HEK293T (cell line): ENCODE data around the gene CLCN7.

Experiments used
- CTCF ChIA-PET: fragments of 350-600 bp; formaldehyde crosslinking; extraction: SDS; loops from one replicate; lab custom pipeline; 2021; ENCODE audit warnings: antibody characterized with exemption, inconsistent platforms; lab: Yijun Ruan, JAX
- POLR2A ChIA-PET: fragments of 350-600 bp; formaldehyde crosslinking; extraction: SDS; loops from one replicate; lab custom pipeline; 2020; ENCODE audit warnings: antibody characterized with exemption, inconsistent platforms; lab: Yijun Ruan, JAX
- DNase-seq: peaks from one replicate; pipeline ENCODE4 v3.0.0; 2012; ENCODE audit warnings: mixed read lengths; ENCODE audit errors: extremely low spot score
- ARNT ChIP-seq: fragments of 450-650 bp; IDR thresholded peaks from 2 replicates; pipeline ENCODE4 v1.6.1; 2017; ENCODE audit warnings: mild to moderate bottlenecking
- BHLHE40 ChIP-seq: fragments of 450-650 bp; IDR thresholded peaks from 2 replicates; pipeline ENCODE4 v1.6.1; 2016; ENCODE audit warnings: mild to moderate bottlenecking, moderate library complexity, borderline replicate concordance
- CTBP1 ChIP-seq: fragments of 450-650 bp; IDR thresholded peaks from 2 replicates; pipeline ENCODE4 v1.6.1; 2016; ENCODE audit warnings: borderline replicate concordance
- ELF4 ChIP-seq: fragments of 450-650 bp; IDR thresholded peaks from 2 replicates; pipeline ENCODE4 v1.6.1; 2017; ENCODE audit warnings: antibody characterized with exemption
- FOXA1 ChIP-seq: fragments of 450-650 bp; IDR thresholded peaks from 2 replicates; pipeline ENCODE4 v1.6.1; 2016; ENCODE audit warnings: mild to moderate bottlenecking
- FOXK2 ChIP-seq: fragments of 450-650 bp; IDR thresholded peaks from 2 replicates; pipeline ENCODE4 v1.6.1; 2016; ENCODE audit warnings: mild to moderate bottlenecking
- FOXM1 ChIP-seq: fragments of 450-650 bp; IDR thresholded peaks from 2 replicates; pipeline ENCODE4 v1.6.1; 2017; ENCODE audit warnings: mild to moderate bottlenecking, borderline replicate concordance
- HDGF ChIP-seq: fragments of 450-650 bp; IDR thresholded peaks from 2 replicates; pipeline ENCODE4 v1.6.1; 2017; ENCODE audit warnings: antibody characterized with exemption, borderline replicate concordance
- L3MBTL2 ChIP-seq: fragments of 450-650 bp; conservative IDR thresholded peaks from 2 replicates; pipeline ENCODE4 v1.6.1; 2016; ENCODE audit warnings: mild to moderate bottlenecking
- LEF1 ChIP-seq: fragments of 450-650 bp; IDR thresholded peaks from 2 replicates; pipeline ENCODE4 v1.6.1; 2017; ENCODE audit warnings: mild to moderate bottlenecking, borderline replicate concordance
- NFRKB ChIP-seq: fragments of 450-650 bp; IDR thresholded peaks from 2 replicates; pipeline ENCODE4 v1.6.1; 2016; ENCODE audit warnings: mild to moderate bottlenecking, moderate library complexity
- SP1 ChIP-seq: fragments of 450-650 bp; IDR thresholded peaks from 2 replicates; pipeline ENCODE4 v1.6.1; 2017
- SUZ12 ChIP-seq: fragments of 450-650 bp; IDR thresholded peaks from 2 replicates; pipeline ENCODE4 v1.6.1; 2016; ENCODE audit warnings: mild to moderate bottlenecking
- TARDBP ChIP-seq: fragments of 450-650 bp; IDR thresholded peaks from 2 replicates; pipeline ENCODE4 v1.6.1; 2016
- ZNF384 ChIP-seq: fragments of 450-650 bp; IDR thresholded peaks from 2 replicates; pipeline ENCODE4 v1.6.1; 2016
- TF ChIP-seq, protein P1 (sequence below): fragments of 450-650 bp; IDR thresholded peaks from 2 replicates; pipeline ENCODE4 v1.6.1; 2016

CLCN7 gene

DNA sequence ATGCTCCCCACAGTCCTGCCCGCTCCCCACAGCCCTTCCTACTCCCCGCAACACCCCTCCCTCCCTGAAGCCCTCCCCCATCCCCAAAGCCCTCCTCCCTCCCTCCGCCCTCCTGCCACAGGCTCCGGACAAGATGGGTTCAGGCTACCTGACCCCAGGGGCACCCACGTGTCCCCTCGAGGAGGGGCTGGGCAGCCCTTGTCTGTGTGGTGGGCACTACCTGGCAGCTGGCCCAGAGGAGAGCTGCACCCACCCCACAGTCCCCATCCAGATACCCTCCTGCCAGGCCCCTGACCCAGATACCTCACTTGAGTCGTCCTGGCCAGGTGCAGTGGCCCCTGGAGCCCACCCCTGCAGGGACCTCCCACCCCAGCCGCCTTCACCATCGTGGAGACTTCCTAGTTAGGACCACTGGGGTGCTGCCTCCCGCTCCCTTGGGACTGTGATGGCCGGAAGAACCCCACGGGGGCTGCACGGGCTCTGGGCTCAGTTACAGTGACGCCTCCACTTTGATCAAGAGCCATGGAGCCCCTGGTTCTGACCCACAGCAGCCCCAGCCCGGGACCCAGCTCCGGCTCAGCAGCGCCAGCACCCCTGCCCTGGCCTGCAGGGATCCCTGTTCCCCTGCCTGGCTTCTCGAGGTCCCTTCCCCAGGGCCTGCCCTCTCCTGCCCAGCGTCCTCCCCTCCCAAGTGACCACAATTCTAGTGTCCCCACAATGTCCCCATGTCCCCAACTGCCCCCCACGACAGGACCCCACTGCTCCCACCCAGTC, 43.1 kb downstream of the CLCN7 start:
- ChIA-PET CTCF (no interaction called here), POLR2A (interaction anchor here (2.9 kb wide), 1 partner anchor 11 kb away, joined by 18 read pairs; the partner anchor contains the start of gene UQCC4)
- TF ChIP-seq FOXM1 = no peak
- TF ChIP-seq ELF4 = no peak
- no peak for TF ChIP-seq NFRKB
- no peak for TF ChIP-seq L3MBTL2
- TF ChIP-seq FOXA1 = no peak
- no peak for TF ChIP-seq ZNF384
- TF ChIP-seq BHLHE40 = no peak
- no peak for TF ChIP-seq TARDBP
- TF ChIP-seq SUZ12 = no peak
- no peak for TF ChIP-seq FOXK2
- no peak for TF ChIP-seq ARNT
- no peak for TF ChIP-seq LEF1
- TF ChIP-seq, protein P1, sequence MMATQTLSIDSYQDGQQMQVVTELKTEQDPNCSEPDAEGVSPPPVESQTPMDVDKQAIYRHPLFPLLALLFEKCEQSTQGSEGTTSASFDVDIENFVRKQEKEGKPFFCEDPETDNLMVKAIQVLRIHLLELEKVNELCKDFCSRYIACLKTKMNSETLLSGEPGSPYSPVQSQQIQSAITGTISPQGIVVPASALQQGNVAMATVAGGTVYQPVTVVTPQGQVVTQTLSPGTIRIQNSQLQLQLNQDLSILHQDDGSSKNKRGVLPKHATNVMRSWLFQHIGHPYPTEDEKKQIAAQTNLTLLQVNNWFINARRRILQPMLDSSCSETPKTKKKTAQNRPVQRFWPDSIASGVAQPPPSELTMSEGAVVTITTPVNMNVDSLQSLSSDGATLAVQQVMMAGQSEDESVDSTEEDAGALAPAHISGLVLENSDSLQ = no peak
- TF ChIP-seq SP1 = no peak
- TF ChIP-seq HDGF = no peak
- no peak for TF ChIP-seq CTBP1
- DNase-seq = no peak

DNA sequence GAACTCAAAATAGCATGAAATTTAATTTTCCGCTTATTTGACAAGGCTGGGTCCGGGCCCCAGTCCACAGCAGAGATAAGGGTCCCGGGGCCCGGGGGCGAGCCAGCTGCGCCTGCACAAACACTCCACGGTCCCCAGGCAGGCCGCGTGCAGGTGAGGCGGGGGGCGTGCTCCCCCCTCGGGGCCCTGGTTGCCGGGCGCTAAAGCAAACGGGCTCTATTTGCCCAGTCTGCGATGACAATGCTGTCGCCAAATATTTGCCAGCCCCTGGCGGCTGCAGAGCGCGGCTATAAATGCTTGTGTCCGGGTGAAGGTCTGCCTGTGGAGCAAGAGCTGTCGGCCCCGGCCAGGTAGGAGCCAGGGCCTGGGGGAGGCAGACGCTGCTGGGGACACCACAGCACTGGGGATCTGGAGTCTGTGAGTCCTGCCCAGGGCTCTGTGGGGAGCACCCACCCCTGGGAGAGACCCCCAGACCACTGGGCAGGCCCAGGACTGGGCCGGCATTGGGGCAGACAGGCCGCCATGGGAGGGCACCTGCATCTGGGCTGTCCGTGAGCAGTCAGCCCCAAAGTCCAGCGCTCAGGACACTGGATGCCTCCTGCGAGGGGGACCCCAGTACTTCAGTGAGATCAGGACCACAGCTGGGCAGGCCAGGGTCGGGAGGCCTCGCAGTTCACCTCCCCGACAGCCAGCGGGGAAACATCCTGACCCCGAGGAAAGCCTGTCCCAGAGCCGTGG, 43.9 kb downstream of the CLCN7 start, which contains the start of gene PERCC1:
Gene PERCC1, plus strand, starts transcription at position 320 of the 738 bp plus-strand sequence. CDS start 1,516 bp downstream, outside the sequence.
- POLR2A ChIA-PET = interaction anchor here (2.9 kb wide), 1 partner anchor 10 kb away, joined by 18 read pairs; the partner anchor contains the start of gene UQCC4
- DNase-seq = no peak
- TF ChIP-seq ZNF384 (no peak), CTBP1 (no peak)
- CTCF ChIA-PET = no interaction called here

DNA sequence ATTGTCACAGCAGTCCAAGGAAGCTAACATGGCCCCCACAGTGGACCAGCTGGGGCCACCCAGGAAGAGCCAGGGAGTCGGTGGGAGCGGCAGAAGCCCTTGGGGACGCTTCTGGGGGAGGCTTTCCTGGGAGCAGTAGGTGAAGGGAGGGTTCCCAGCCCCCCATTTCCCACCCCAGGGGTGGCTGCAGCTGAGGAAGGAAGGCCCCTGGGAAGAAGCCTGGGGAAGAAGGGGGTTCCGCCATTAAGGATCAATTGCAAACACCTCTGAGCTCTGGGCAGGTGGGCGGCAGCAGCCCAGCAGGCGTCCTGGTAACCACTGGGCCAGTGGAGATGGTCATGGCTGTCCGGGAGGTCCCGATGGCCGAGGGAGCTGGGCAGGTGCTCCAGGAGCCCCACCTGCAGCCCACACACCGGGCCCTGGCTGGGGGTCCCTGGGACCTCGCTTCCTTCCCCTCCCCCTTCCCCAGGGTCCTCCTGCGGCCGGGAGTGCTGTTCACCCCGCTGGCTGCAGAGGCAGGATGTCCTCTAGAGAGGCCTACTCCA, 44.5 kb downstream of the CLCN7 start:
- POLR2A ChIA-PET = interaction anchor here (2.9 kb wide), 1 partner anchor 9 kb away, joined by 18 read pairs; the partner anchor contains the start of gene UQCC4
- CTCF ChIA-PET = no interaction called here
- no peak for DNase-seq
- TF ChIP-seq FOXA1 (no peak), ZNF384 (no peak), NFRKB (no peak), FOXM1 (no peak), FOXK2 (no peak), HDGF (no peak), ARNT (no peak), CTBP1 (no peak), SUZ12 (no peak), BHLHE40 (no peak), ELF4 (no peak)
- TF ChIP-seq, protein P1 = no peak

DNA sequence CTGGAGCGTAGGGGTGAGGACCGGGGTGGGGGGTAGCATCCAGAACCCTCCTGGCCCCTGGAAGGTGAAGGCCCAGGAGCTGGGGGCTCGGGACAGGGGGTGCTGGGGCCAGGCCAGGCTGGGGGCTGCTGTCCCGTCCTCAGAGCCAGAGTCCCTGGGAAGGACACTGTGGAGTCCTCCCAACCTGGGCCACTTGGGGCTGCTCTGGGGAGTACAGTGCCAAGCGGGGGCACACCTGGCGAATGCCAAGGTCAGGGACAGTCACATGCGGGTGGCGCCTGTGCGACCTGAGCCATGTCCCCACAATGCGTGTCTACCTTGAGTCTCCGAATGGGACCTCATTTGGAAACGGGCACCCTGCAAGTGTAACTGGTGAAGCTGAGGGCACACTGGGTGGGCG, 45.2 kb downstream of the CLCN7 start:
- ChIA-PET CTCF (no interaction called here), POLR2A (interaction anchor here (2.9 kb wide), 1 partner anchor 9 kb away, joined by 18 read pairs; the partner anchor contains the start of gene UQCC4)
- no peak for DNase-seq
- no peak for TF ChIP-seq SP1
- no peak for TF ChIP-seq ARNT
- no peak for TF ChIP-seq FOXM1
- TF ChIP-seq, protein P1 = no peak
- no peak for TF ChIP-seq FOXA1
- no peak for TF ChIP-seq CTBP1
- TF ChIP-seq FOXK2 = no peak
- TF ChIP-seq NFRKB = no peak
- no peak for TF ChIP-seq HDGF
- TF ChIP-seq LEF1 = no peak
- no peak for TF ChIP-seq SUZ12

DNA sequence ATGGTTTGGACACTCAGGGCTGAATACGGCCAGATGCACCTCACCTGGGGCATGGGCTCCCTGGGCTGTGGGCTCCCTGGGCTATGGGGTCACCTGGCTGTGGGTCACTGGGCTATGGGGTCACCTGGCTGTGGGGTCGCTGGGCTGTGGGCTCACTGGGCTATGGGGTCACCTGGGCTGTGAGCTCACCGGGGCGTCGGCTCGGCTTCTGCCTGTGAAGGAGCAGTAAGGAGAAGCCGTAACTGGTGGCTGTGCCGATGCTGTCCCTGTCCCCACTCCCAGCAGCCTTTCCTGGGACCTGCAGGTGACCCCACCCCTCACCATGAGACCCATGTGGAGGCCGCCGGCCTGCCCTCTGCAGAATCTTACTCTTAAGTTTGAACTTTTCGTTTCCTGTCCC, 45.8 kb downstream of the CLCN7 start:
- ChIA-PET POLR2A (interaction anchor here (2.9 kb wide), 1 partner anchor 8 kb away, joined by 18 read pairs; the partner anchor contains the start of gene UQCC4), CTCF (no interaction called here)
- no peak for DNase-seq
- TF ChIP-seq CTBP1 = no peak
- no peak for TF ChIP-seq FOXK2
- no peak for TF ChIP-seq NFRKB
- no peak for TF ChIP-seq FOXA1
- TF ChIP-seq ELF4 = no peak
- TF ChIP-seq L3MBTL2 = no peak
- no peak for TF ChIP-seq FOXM1
- no peak for TF ChIP-seq LEF1
- no peak for TF ChIP-seq ARNT
